Amniotic epithelial cell (primary cell): ENCODE results near the gene MAOA.
A peak's percentile ranks its signal among the peaks of the same experiment; 100 is the strongest.
"Not testable (repeated sequence)": the region's sequence is repeated elsewhere in the genome, so short reads cannot be mapped to it uniquely, and the experiment has no call there.

Experiments used
- DNase-seq: peaks from one replicate; pipeline ENCODE4 v3.0.0-alpha.2; 2010; ENCODE audit warnings: low read depth

Gene MAOA

GRCh38 chrX:43663173-43663572 is 7.1 kb downstream of the MAOA start:
- DNase-seq, result no peak

- no peak for DNase-seq
Observed at GRCh38 chrX:43664258-43664657, 8.2 kb downstream of the MAOA start.

GRCh38 chrX:43664708-43665107 is 8.6 kb downstream of the MAOA start:
- no peak for DNase-seq

GRCh38 chrX:43666311-43666912 is 10.3 kb downstream of the MAOA start:
- DNase-seq, result no peak

GRCh38 chrX:43675965-43676628 is 20.0 kb downstream of the MAOA start:
- DNase-seq, result not testable (repeated sequence)

GRCh38 chrX:43676971-43677572 is 21.0 kb downstream of the MAOA start:
- peak; percentile 69 for DNase-seq

GRCh38 chrX:43677993-43678392 is 21.9 kb downstream of the MAOA start:
- DNase-seq, result no peak

GRCh38 chrX:43679058-43679457 is 23.0 kb downstream of the MAOA start:
- DNase-seq, result no peak

GRCh38 chrX:43679778-43680177 is 23.7 kb downstream of the MAOA start:
- DNase-seq, result peak; percentile 80

- DNase-seq, result no peak
Observed at GRCh38 chrX:43682726-43683125, 26.6 kb downstream of the MAOA start.

- DNase-seq, result no peak
Observed at GRCh38 chrX:43685221-43685620, 29.1 kb downstream of the MAOA start.

GRCh38 chrX:43688586-43688985 is 32.5 kb downstream of the MAOA start:
- peak; percentile 39 for DNase-seq

GRCh38 chrX:43693602-43694406 is 37.7 kb downstream of the MAOA start:
- DNase-seq, result no peak

GRCh38 chrX:43699475-43699874 is 43.4 kb downstream of the MAOA start:
- DNase-seq, result no peak

GRCh38 chrX:43702079-43702524 is 46.0 kb downstream of the MAOA start:
- DNase-seq, result no peak

GRCh38 chrX:43702660-43703059 is 46.6 kb downstream of the MAOA start:
- DNase-seq, result no peak

- peak; percentile 74 for DNase-seq
Observed at GRCh38 chrX:43703211-43703791, 47.2 kb downstream of the MAOA start.

- DNase-seq, result no peak
Observed at GRCh38 chrX:43706786-43707370, 50.8 kb downstream of the MAOA start.

GRCh38 chrX:43707812-43708548 is 51.9 kb downstream of the MAOA start:
- DNase-seq, result peak; percentile 72

- no peak for DNase-seq
Observed at GRCh38 chrX:43716144-43716543, 60.0 kb downstream of the MAOA start.

- no peak for DNase-seq
Observed at GRCh38 chrX:43716696-43717095, 60.6 kb downstream of the MAOA start.
